IMR-90 (cell line): ENCODE measurements around the gene SLC28A3. TPM values are rescaled to one million over a fixed set of nuclear protein-coding genes. Genes with fewer than 3 reads are reported as not detected.

Experiments
- ATAC-seq: fragments of 200-7000 bp; cut with Tn5 transposase; 2 replicates; pipeline ENCODE4 v1.9.1; 2020; ENCODE audit warnings: low read depth, mild to moderate bottlenecking, moderate library complexity
- BruUV-seq: library from RNA; stranded (reverse); fragments of 400-500 nt; replicated peaks from 2 replicates; lab custom pipeline; 2021; lab: Mats Ljungman, UMichigan
- CTCF ChIA-PET: fragments of 300-600 bp; formaldehyde crosslinking; extraction: SDS; loops from one replicate; lab custom pipeline; 2021; ENCODE audit warnings: antibody characterized with exemption; lab: Yijun Ruan, JAX
- POLR2A ChIA-PET: fragments of 300-600 bp; sonication (Branson Sonifier 250); formaldehyde crosslinking; loops from one replicate; lab custom pipeline; 2022; ENCODE audit warnings: antibody characterized with exemption; ENCODE audit not compliant: unreplicated experiment; lab: Charles Lee
- DNase-seq: peaks from one replicate; pipeline ENCODE4 v3.0.0; 2013
- H2AFZ ChIP-seq: replicated peaks from 2 replicates; pipeline ENCODE3; 2013; ENCODE audit warnings: low read length, mild to moderate bottlenecking; ENCODE audit not compliant: poor library complexity
- H2AK5ac ChIP-seq: 2 replicates; pipeline ENCODE4 v1.6.1; 2013; ENCODE audit warnings: low read depth, low read length, inconsistent platforms
- H2AK9ac ChIP-seq: replicated peaks from 2 replicates; pipeline ENCODE3; 2013; ENCODE audit warnings: mild to moderate bottlenecking, low read depth, low read length, moderate library complexity; ENCODE audit not compliant: poor library complexity
- H2BK120ac ChIP-seq: 2 replicates; pipeline ENCODE4 v1.6.1; 2013; ENCODE audit warnings: low read depth, low read length, inconsistent platforms
- H2BK15ac ChIP-seq: 3 replicates; pipeline ENCODE4 v1.6.1; 2013; ENCODE audit warnings: low read depth, low read length, inconsistent platforms
- H2BK20ac ChIP-seq: 2 replicates; pipeline ENCODE4 v1.6.1; 2013; ENCODE audit warnings: low read depth, mild to moderate bottlenecking, inconsistent platforms, low read length, moderate library complexity
- H2BK5ac ChIP-seq: 2 replicates; pipeline ENCODE4 v1.6.1; 2013; ENCODE audit warnings: mild to moderate bottlenecking, low read depth, low read length, inconsistent platforms; ENCODE audit not compliant: poor library complexity, severe bottlenecking
- H3K14ac ChIP-seq: replicated peaks from 2 replicates; pipeline ENCODE4 v1.6.1; 2013; ENCODE audit warnings: low read depth, low read length, inconsistent platforms
- H3K18ac ChIP-seq: 2 replicates; pipeline ENCODE4 v1.6.1; 2013; ENCODE audit warnings: low read depth, low read length, control low read depth
- H3K23ac ChIP-seq: 2 replicates; pipeline ENCODE4 v1.6.1; 2013; ENCODE audit warnings: low read depth, low read length, inconsistent platforms
- H3K27ac ChIP-seq: 2 replicates; pipeline ENCODE4 v1.5.1; 2013; ENCODE audit warnings: mild to moderate bottlenecking, control low read depth, low read length; ENCODE audit not compliant: insufficient read depth
- H3K27me3 ChIP-seq: 2 replicates; pipeline ENCODE4 v1.6.1; 2013; ENCODE audit warnings: low read length; ENCODE audit not compliant: control insufficient read depth, insufficient read depth
- H3K36me3 ChIP-seq: 2 replicates; pipeline ENCODE4 v1.6.1; 2013; ENCODE audit warnings: low read length, mixed read lengths; ENCODE audit not compliant: control insufficient read depth, insufficient read depth
- H3K4ac ChIP-seq: 2 replicates; pipeline ENCODE4 v1.6.1; 2013; ENCODE audit warnings: low read depth, low read length, inconsistent platforms
- H3K4me1 ChIP-seq: 2 replicates; pipeline ENCODE4 v1.6.1; 2013; ENCODE audit warnings: low read length, mixed read lengths; ENCODE audit not compliant: control insufficient read depth, insufficient read depth
- H3K4me2 ChIP-seq: 2 replicates; pipeline ENCODE4 v1.6.1; 2013; ENCODE audit warnings: low read depth, mild to moderate bottlenecking, control low read depth, low read length, moderate library complexity
- H3K4me3 ChIP-seq: 2 replicates; pipeline ENCODE4 v1.5.1; 2013; ENCODE audit warnings: low read depth, mild to moderate bottlenecking, control low read depth, low read length, moderate library complexity; ENCODE audit not compliant: insufficient read depth
- H3K56ac ChIP-seq: 2 replicates; pipeline ENCODE4 v1.6.1; 2013; ENCODE audit warnings: low read length, inconsistent platforms; ENCODE audit not compliant: insufficient read depth; ENCODE audit errors: extremely low read depth
- H3K79me1 ChIP-seq, 2 experiments: 2 replicates each; pipeline ENCODE4 v1.6.1; 2013; ENCODE audit warnings: low read length in 2 of 2, inconsistent platforms in 1 of 2, low read depth in 1 of 2
- H3K9ac ChIP-seq: 2 replicates; pipeline ENCODE4 v1.6.1; 2013; ENCODE audit warnings: low read depth, low read length, control low read depth
- H3K9me1 ChIP-seq: 2 replicates; pipeline ENCODE4 v1.6.1; 2013; ENCODE audit warnings: low read length, inconsistent platforms; ENCODE audit not compliant: insufficient read depth
- H3K9me3 ChIP-seq: 2 replicates; pipeline ENCODE4 v1.6.1; 2013; ENCODE audit warnings: low read length; ENCODE audit not compliant: control insufficient read depth, insufficient read depth
- H4K20me1 ChIP-seq: 2 replicates; pipeline ENCODE4 v1.6.1; 2013; ENCODE audit warnings: low read length, inconsistent platforms; ENCODE audit not compliant: insufficient read depth
- H4K5ac ChIP-seq: 2 replicates; pipeline ENCODE4 v1.6.1; 2013; ENCODE audit warnings: mild to moderate bottlenecking, low read depth, low read length, control low read depth
- H4K8ac ChIP-seq, 2 experiments: 2 replicates each; pipeline ENCODE4 v1.6.1; 2013; ENCODE audit warnings: low read depth in 2 of 2, low read length in 2 of 2, control low read depth in 1 of 2, inconsistent platforms in 1 of 2
- H4K91ac ChIP-seq: 2 replicates; pipeline ENCODE4 v1.6.1; 2013; ENCODE audit warnings: low read depth, low read length, inconsistent platforms; ENCODE audit not compliant: insufficient read depth
- CHD1 ChIP-seq: IDR thresholded peaks from 2 replicates; pipeline ENCODE4 v1.6.1; 2012; ENCODE audit warnings: low read depth, low read length, improper control_type of control experiment
- FOS ChIP-seq: fragments of 150-350 bp; IDR thresholded peaks from 2 replicates; pipeline ENCODE4 v1.6.1; 2016; ENCODE audit warnings: low read depth, low read length
- MAFK ChIP-seq: IDR thresholded peaks from 2 replicates; pipeline ENCODE4 v1.6.1; 2012; ENCODE audit warnings: low read depth, low read length, improper control_type of control experiment
- MAZ ChIP-seq: IDR thresholded peaks from 2 replicates; pipeline ENCODE4 v1.6.1; 2012; ENCODE audit warnings: low read depth, mild to moderate bottlenecking, low read length, improper control_type of control experiment, moderate library complexity, borderline replicate concordance
- MXI1 ChIP-seq: IDR thresholded peaks from 2 replicates; pipeline ENCODE4 v1.6.1; 2012; ENCODE audit warnings: low read depth, mild to moderate bottlenecking, low read length, moderate library complexity, borderline replicate concordance
- NFE2L2 ChIP-seq: fragments of 150-350 bp; IDR thresholded peaks from 2 replicates; pipeline ENCODE4 v1.6.1; 2016; ENCODE audit warnings: low read depth, mild to moderate bottlenecking, low read length
- POLR2A ChIP-seq: IDR thresholded peaks from 2 replicates; pipeline ENCODE4 v1.6.1; 2012; ENCODE audit warnings: mild to moderate bottlenecking, low read depth, low read length
- RFX5 ChIP-seq: IDR thresholded peaks from 2 replicates; pipeline ENCODE4 v1.8.0; 2012; ENCODE audit warnings: low read depth, mild to moderate bottlenecking, low read length, moderate library complexity
- SMC3 ChIP-seq: fragments of 150-350 bp; IDR thresholded peaks from 2 replicates; pipeline ENCODE4 v1.6.1; 2016; ENCODE audit warnings: low read depth, mild to moderate bottlenecking, antibody characterized with exemption, low read length, moderate library complexity
- WGBS, 2 experiments: methylation state at CpG; one replicate each; pipeline versions ENCODE4 v1.1.5 to v1.1.7; 2013; ENCODE audit warnings: missing lambda C conversion rate in 2 of 2; ENCODE audit not compliant: insufficient read length in 1 of 2; ENCODE audit errors: extremely low coverage in 2 of 2; 5-methylcytosine and 5-hydroxymethylcytosine counted together
- dilution Hi-C: fragments of 300-500 bp; cut with HindIII; formaldehyde crosslinking; loops from one replicate; pipeline ENCODE4 v1.14.3; 2018; ENCODE audit warnings: low sequenced_read_pairs; ENCODE audit not compliant: unreplicated experiment
- in situ Hi-C: fragments of 300-500 bp; cut with MboI; formaldehyde crosslinking; loops from 3 replicates; pipeline ENCODE4 v1.14.3; 2019; ENCODE audit warnings: low sequenced_read_pairs, inconsistent platforms, mixed read lengths
- intact Hi-C: fragments of 100-400 bp; cut with micrococcal nuclease; formaldehyde crosslinking; loops from 2 replicates; pipeline ENCODE4 v1.10.0; 2022
- polyA plus RNA-seq, 3 experiments: library from polyadenylated mRNA; depleted of rRNA; stranded (reverse); fragments of >200 nt; gene quantifications; 2 replicates each; pipeline ENCODE4 v1.2.3, GENCODE V29; 2012; ENCODE audit warnings: low replicate concordance in 1 of 3
- total RNA-seq: library from RNA; depleted of rRNA; stranded (reverse); fragments of >200 nt; gene quantifications from 2 replicates; pipeline ENCODE4 v1.2.3, GENCODE V29; 2012
- TF ChIP-seq, protein P1 (sequence below): fragments of 150-350 bp; IDR thresholded peaks from 2 replicates; pipeline ENCODE4 v1.6.1; 2016; ENCODE audit warnings: low read depth, mild to moderate bottlenecking, low read length, moderate library complexity, borderline replicate concordance
- TF ChIP-seq, protein P2 (sequence below): fragments of 150-350 bp; IDR thresholded peaks from 2 replicates; pipeline ENCODE4 v1.6.1; 2017; ENCODE audit warnings: mild to moderate bottlenecking, antibody characterized with exemption, low read length, low read depth

Gene SLC28A3
- total and polyA plus RNA-seq, 2 of the 4 experiments (the other 2 are of a cell fraction) = 1.1 to 2.2 TPM

DNA sequence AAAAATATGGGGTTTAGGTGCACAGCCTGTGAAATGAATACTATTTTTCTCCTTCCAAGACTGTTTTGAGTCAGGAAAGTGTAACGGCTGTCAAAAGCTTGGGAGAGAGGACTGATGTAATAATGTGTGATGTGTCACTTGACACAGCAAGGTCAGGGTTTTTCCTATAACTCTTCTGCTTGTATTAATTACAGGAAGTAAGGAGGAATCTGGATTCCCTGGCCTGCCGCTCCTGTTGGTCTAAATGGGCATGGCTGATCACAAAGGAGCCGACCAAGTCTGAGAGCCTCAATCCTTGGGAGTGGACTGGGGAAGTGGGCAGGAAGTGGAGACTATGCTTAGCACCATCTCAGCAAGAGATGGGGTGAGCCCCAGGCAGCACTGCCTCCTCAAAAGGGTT is 16.7 kb upstream of the SLC28A3 start:
- no peak overlapping the region for H3K27ac ChIP-seq
- H3K36me3 ChIP-seq = no peaks in the 10 kb centered on the region
- no peak overlapping the region for H3K18ac ChIP-seq
- H2BK120ac ChIP-seq = no peak overlapping the region
- H2BK20ac ChIP-seq = no peak overlapping the region
- no peak overlapping the region for H4K5ac ChIP-seq
- in situ Hi-C loops (no loop called here), dilution Hi-C loops (no loop called here), intact Hi-C loops (no loop called here)
- no peak overlapping the region for H4K8ac ChIP-seq
- no TSS peak for BruUV-seq
- H4K91ac ChIP-seq = no peak overlapping the region
- H3K9ac ChIP-seq = no peak overlapping the region
- ATAC-seq (no peak), DNase-seq (no peak)
- no peak overlapping the region for H3K4ac ChIP-seq
- H2BK15ac ChIP-seq = no peak overlapping the region
- H3K4me2 ChIP-seq = no peak overlapping the region
- no peaks in the 10 kb centered on the region for H3K9me3 ChIP-seq
- TF ChIP-seq NFE2L2 (no peak), MXI1 (no peak), POLR2A (no peak), MAFK (no peak), MAZ (no peak), FOS (no peak), SMC3 (no peak), CHD1 (no peak), RFX5 (no peak)
- TF ChIP-seq, protein P1, sequence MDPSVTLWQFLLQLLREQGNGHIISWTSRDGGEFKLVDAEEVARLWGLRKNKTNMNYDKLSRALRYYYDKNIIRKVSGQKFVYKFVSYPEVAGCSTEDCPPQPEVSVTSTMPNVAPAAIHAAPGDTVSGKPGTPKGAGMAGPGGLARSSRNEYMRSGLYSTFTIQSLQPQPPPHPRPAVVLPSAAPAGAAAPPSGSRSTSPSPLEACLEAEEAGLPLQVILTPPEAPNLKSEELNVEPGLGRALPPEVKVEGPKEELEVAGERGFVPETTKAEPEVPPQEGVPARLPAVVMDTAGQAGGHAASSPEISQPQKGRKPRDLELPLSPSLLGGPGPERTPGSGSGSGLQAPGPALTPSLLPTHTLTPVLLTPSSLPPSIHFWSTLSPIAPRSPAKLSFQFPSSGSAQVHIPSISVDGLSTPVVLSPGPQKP = no peak
- TF ChIP-seq, protein P2, sequence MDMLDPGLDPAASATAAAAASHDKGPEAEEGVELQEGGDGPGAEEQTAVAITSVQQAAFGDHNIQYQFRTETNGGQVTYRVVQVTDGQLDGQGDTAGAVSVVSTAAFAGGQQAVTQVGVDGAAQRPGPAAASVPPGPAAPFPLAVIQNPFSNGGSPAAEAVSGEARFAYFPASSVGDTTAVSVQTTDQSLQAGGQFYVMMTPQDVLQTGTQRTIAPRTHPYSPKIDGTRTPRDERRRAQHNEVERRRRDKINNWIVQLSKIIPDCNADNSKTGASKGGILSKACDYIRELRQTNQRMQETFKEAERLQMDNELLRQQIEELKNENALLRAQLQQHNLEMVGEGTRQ = no peak
- CTCF ChIA-PET = interaction anchor here (0.6 kb wide), 1 partner anchor 19 kb away, joined by 3 read pairs; no protein-coding TSS in a partner anchor
- no CpG with 5 or more reads among the region's 3 CpGs for WGBS, 2 experiments
- no peaks in the 10 kb centered on the region for H4K20me1 ChIP-seq
- POLR2A ChIA-PET = no interaction called here
- no peaks in the 10 kb centered on the region for H3K9me1 ChIP-seq
- H2BK5ac ChIP-seq = no peak overlapping the region
- H3K56ac ChIP-seq = no peak overlapping the region
- no peak overlapping the region for H2AK9ac ChIP-seq
- H2AFZ ChIP-seq = no peak overlapping the region
- no peaks in the 10 kb centered on the region for H3K79me1 ChIP-seq
- no peak overlapping the region for H2AK5ac ChIP-seq
- H3K27me3 ChIP-seq = no peaks in the 10 kb centered on the region
- H3K14ac ChIP-seq = no peak overlapping the region
- H3K4me3 ChIP-seq = no peak overlapping the region
- H3K4me1 ChIP-seq = no peaks in the 10 kb centered on the region
- H3K23ac ChIP-seq = no peak overlapping the region
